CD4-positive, alpha-beta T cell treated with Interferon alpha-2 for 1 hour (primary cell): Measurements from ENCODE around the gene PAX7.
"Not testable (repeated sequence)": the region's sequence is repeated elsewhere in the genome, so short reads cannot be mapped to it uniquely, and the experiment has no call there.

Experiments
- DNase-seq, 2 donors: peaks; one replicate each; pipeline ENCODE4 v3.0.0-alpha.2; 2020 to 2022

Gene PAX7

GRCh38 chr1:18630511-18631495 is at the start of gene PAX7:
Gene PAX7, plus strand, starts transcription at chr1:18630846. Its CDS starts 758 bp downstream, at chr1:18631604.
- no peak for DNase-seq

GRCh38 chr1:18581420-18581880 is 49.2 kb upstream of the PAX7 start:
- peak in 1 of 2 donors; percentile 3 for DNase-seq

DNA sequence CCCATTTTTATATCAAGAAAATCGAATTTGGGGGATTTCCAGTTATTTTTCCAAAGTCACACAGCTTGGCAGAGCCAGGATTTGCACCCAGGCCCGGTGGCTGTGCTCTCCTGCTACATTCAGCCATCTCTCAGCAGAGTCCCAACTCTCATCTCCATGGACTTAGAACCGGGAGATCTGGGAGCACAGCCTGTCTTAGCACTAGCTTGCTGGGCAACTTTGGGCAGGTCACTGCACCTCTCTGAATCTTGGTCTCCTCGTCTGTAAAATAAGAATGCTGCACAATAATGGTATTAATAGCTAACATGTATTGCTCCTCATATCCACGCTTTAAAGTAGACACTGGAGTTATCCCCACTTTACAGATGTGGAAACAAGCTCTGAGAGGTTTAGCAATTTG is 47.8 kb upstream of the PAX7 start:
- DNase-seq: no peak

- no peak for DNase-seq
Observed at GRCh38 chr1:18583326-18583941, 47.2 kb upstream of the PAX7 start.

- DNase-seq: not testable (repeated sequence)
Observed at GRCh38 chr1:18586016-18586415, 44.6 kb upstream of the PAX7 start.

GRCh38 chr1:18588093-18588492 is 42.6 kb upstream of the PAX7 start:
- no peak for DNase-seq

- no peak for DNase-seq
Observed at GRCh38 chr1:18592368-18592767, 38.3 kb upstream of the PAX7 start.

GRCh38 chr1:18597160-18598042 is 33.2 kb upstream of the PAX7 start:
- peak; percentile 23 to 44 for DNase-seq

- DNase-seq: no peak
Observed at GRCh38 chr1:18599086-18599485, 31.6 kb upstream of the PAX7 start.

GRCh38 chr1:18599704-18600103 is 30.9 kb upstream of the PAX7 start:
- no peak for DNase-seq

DNA sequence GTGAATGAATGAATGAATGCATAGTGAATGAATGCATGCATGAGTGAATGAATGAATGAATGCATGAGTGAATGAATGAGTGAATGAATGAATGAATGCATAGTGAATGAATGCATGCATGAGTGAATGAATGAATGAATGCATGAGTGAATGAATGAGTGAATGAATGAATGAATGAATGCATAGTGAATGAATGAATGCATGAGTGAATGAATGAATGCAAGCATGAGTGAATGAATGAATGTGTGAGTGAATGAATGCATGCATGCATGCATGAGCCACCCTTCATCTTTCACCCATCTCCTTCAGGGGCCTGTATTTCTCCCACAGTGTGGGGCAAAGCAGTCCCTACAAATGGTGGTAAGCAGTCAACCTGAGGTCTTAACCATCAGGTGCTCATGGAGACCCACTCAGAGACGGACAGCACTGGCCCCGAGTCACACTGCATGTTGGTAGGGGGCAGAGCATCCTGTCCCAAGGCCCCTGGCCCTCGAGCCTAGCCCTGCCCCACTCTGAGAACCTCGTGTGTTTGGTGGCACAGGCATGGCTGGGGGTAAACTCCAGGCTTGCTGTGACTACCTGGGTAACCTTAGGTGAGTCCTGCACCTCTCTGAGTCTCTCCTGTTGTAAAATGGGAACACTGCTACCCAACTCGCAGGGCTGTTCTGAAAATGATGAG is 28.0 kb upstream of the PAX7 start:
- DNase-seq: no peak

GRCh38 chr1:18603212-18603852 is 27.3 kb upstream of the PAX7 start:
- DNase-seq: no peak

GRCh38 chr1:18606443-18607288 is 24.0 kb upstream of the PAX7 start:
- no peak for DNase-seq

GRCh38 chr1:18607289-18607760 is 23.3 kb upstream of the PAX7 start:
- no peak for DNase-seq

DNA sequence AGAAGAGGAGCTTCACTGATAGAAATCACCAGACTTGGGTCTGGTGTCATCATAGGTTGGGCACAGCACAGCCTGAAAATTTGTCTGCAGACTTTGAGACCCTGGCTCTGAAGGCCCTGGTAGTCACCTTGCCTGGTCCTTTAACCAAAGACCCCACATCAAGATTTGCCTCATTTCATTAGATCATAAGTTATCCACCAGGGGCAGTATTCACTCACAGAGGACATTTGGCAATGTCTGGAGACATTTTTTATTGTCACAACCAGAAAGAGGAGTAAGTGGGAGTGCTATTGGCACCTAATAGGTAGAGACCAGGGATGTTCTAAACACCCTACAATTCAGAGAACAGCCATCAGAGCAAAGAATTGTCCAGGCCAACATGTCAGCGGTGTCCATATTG is 22.1 kb upstream of the PAX7 start:
- peak in 1 of 2 donors; percentile 2 for DNase-seq

DNA sequence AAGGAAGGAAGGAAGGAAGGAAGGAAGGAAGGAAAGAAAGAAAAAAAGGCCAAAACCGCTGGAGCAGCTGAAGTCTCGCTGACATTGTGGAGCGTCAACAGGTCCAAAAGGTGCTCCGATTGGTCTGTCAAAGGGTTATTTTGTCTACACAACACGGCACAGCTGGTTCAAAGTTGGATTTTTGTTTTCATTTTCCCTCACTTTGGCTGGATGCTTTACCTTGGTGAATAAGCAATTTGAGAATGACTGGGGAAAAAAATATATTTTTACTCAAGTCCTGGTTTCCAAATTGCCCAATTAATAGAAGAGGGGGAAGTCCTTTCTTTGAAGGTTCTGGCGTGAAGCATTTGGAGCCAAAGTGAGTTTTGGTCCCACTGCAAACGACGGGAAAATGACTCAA is 19.3 kb upstream of the PAX7 start:
- no peak for DNase-seq

DNA sequence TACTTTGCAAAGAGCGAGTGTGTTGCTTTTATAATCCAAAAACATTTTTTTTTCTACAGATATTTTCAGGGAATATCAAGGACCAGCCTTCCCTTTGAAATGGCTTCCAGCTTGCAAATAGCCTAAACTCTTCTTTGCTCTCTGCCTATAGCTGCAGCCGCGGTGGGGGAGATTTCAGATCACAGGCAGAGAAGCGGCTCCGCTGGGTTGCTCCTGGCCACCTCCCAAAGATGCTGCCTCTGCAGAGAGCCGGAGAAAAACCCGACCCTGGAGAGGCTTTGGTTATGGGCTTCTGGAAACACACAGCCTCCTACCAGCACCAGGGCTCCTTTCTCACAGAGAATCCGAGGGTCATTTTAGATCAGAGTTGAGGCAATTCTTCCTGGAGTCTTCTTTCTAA is 18.6 kb upstream of the PAX7 start:
- DNase-seq: no peak

GRCh38 chr1:18614069-18614735 is 16.4 kb upstream of the PAX7 start:
- DNase-seq: no peak

DNA sequence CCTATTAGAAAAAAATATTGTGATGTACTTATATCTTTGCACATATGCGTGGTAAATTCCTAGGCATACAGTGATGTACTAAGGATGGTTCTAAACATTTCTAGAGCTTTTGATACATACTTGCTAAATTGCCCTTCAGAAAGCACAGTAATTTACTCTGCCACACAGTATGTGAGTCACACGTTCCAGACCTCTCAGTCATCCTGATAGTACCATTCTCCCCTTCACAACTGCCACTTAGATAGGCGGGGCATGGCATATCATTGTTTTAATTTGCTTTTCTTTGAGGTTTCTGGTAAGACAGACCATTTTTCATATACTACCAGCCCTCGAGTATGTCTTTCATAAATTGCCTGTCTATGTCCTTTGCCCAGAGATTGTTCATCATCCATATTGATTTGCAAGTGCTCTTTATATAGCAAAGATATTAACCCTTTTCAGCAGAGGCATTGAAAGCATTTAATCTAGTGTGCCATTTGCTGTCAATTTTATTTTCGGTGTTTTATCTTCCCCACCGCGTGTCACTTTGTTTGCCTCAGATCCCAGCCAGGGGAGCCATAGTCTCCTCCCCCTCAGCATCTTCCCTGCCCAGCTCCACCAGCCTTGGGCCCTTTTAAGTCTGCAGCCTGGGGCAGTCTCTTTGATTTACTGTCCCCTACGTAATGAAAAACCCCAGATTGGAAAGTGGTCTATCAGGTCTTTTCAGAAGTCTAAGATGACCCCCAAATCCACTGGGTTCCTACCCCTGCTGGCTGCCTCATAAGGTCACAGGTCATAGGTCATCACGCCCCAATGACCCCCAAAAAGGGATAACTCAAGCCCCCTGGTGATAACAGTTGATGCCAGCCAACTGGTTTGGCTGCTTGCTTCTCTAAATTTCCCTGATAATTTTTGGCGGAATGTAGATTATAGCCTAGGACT is 11.8 kb upstream of the PAX7 start:
- no peak for DNase-seq
